HepG2 (cell line): Measurements from ENCODE around the gene ATP23. TPM values are rescaled to one million over a fixed set of nuclear protein-coding genes. Genes with fewer than 3 reads are reported as not detected.

Source experiments
- ATAC-seq: fragments of 200-7000 bp; cut with Tn5 transposase; 3 replicates; pipeline ENCODE4 v1.9.1; 2020; ENCODE audit warnings: mild to moderate bottlenecking, moderate library complexity
- BruUV-seq: library from RNA; stranded (reverse); fragments of 400-500 nt; replicated peaks from 2 replicates; lab custom pipeline; 2021; lab: Mats Ljungman, UMichigan
- CTCF ChIA-PET: fragments of 300-600 bp; formaldehyde crosslinking; extraction: SDS; loops from one replicate; lab custom pipeline; 2021; ENCODE audit warnings: low total read pairs, inconsistent platforms, low intra/inter-chr PET ratio; lab: Yijun Ruan, JAX
- POLR2A ChIA-PET: fragments of 350-600 bp; sonication (Branson Sonifier 250); formaldehyde crosslinking; loops from one replicate; lab custom pipeline; 2020; ENCODE audit warnings: antibody characterized with exemption, inconsistent platforms; lab: Yijun Ruan, JAX
- DNase-seq: peaks from one replicate; pipeline ENCODE4 v3.0.0-alpha.2; 2015; ENCODE audit warnings: low spot score
- FAIRE-seq: peaks from 3 replicates; lab custom pipeline; 2011; peaks lifted over from hg19 to GRCh38; lab: Jason Lieb, UNC
- H2AFZ ChIP-seq: one replicate; pipeline ENCODE4 v1.6.1; 2011; ENCODE audit warnings: low read length, inconsistent platforms
- H3K27ac ChIP-seq: fragments of 300-600 bp; 3 replicates; pipeline ENCODE4 v1.8.0; 2011; ENCODE audit warnings: mixed run types, mild to moderate bottlenecking, mixed read lengths, low read length, inconsistent platforms; ENCODE audit not compliant: insufficient read depth; ENCODE audit errors: extremely low read length
- H3K27me3 ChIP-seq, 2 experiments: fragments of 200-600 bp in 1 of 2; 2 replicates in 1 of 2; 3 replicates in 1 of 2; pipeline versions ENCODE4 v1.6.0 to v1.8.0; 2011; ENCODE audit warnings: low read length in 2 of 2, mild to moderate bottlenecking in 2 of 2, moderate library complexity in 2 of 2, inconsistent platforms in 1 of 2; ENCODE audit not compliant: insufficient read depth in 2 of 2, control insufficient read depth in 1 of 2
- H3K36me3 ChIP-seq, 2 experiments: fragments of 200-600 bp in 1 of 2; replicated peaks in 1 of 2; 2 replicates in 1 of 2; 3 replicates in 1 of 2; pipeline versions ENCODE4 v1.5.1 to v1.8.0; 2011; ENCODE audit warnings: low read length in 2 of 2, inconsistent platforms in 1 of 2; ENCODE audit not compliant: insufficient read depth in 2 of 2, control insufficient read depth in 1 of 2
- H3K4me1 ChIP-seq: 2 replicates; pipeline ENCODE4 v1.5.1; 2012; ENCODE audit warnings: low read length, inconsistent platforms; ENCODE audit not compliant: insufficient read depth
- H3K4me2 ChIP-seq: 2 replicates; pipeline ENCODE4 v1.6.0; 2011; ENCODE audit warnings: low read depth, low read length, inconsistent platforms
- H3K4me3 ChIP-seq, 3 experiments: fragments of 200-600 bp in 1 of 3; sonication (generic), shearing (Covaris generic) in 1 of 3; replicated peaks in 1 of 3; 2 replicates each; pipeline ENCODE4 v1.5.1; 2011 to 2016; ENCODE audit warnings: low read length in 3 of 3, inconsistent platforms in 2 of 3, low read depth in 2 of 3, mild to moderate bottlenecking in 2 of 3, control low read depth in 1 of 3, mixed read lengths in 1 of 3; ENCODE audit not compliant: insufficient read depth in 1 of 3
- H3K79me2 ChIP-seq: one replicate; pipeline ENCODE4 v1.6.1; 2011; ENCODE audit warnings: low read length, inconsistent platforms; ENCODE audit not compliant: insufficient read depth
- H3K9ac ChIP-seq: 2 replicates; pipeline ENCODE4 v1.6.0; 2011; ENCODE audit warnings: mild to moderate bottlenecking, low read depth, low read length, inconsistent platforms; ENCODE audit not compliant: insufficient read depth
- H3K9me3 ChIP-seq: 2 replicates; pipeline ENCODE4 v1.5.1; 2012; ENCODE audit warnings: mild to moderate bottlenecking, low read length
- H4K20me1 ChIP-seq: 2 replicates; pipeline ENCODE4 v1.6.0; 2011; ENCODE audit warnings: inconsistent platforms, mild to moderate bottlenecking, low read length, moderate library complexity; ENCODE audit not compliant: insufficient read depth
- ARID5B ChIP-seq: IDR thresholded peaks from 2 replicates; pipeline ENCODE4 v1.4.0; 2020; ENCODE audit warnings: mild to moderate bottlenecking, missing genetic modification reagents
- CEBPB ChIP-seq: IDR thresholded peaks from 2 replicates; pipeline ENCODE4 v1.6.1; 2011; ENCODE audit warnings: low read depth, low read length, improper control_type of control experiment, borderline replicate concordance
- CENPT ChIP-seq: sonication (generic); formaldehyde crosslinking; IDR thresholded peaks from 2 replicates; pipeline ENCODE4 v1.8.0; 2022; ENCODE audit warnings: low read depth, mild to moderate bottlenecking, moderate library complexity, missing genetic modification reagents
- FOXA1 ChIP-seq, 2 experiments: fragments of 450-650 bp in 1 of 2; sonication (generic) in 1 of 2; formaldehyde crosslinking in 1 of 2; IDR thresholded peaks; 2 replicates each; pipeline versions ENCODE4 v1.4.0 to v1.6.1; 2016 to 2020; ENCODE audit warnings: missing genetic modification reagents in 1 of 2
- FOXA3 ChIP-seq: IDR thresholded peaks from 2 replicates; pipeline ENCODE4 v1.6.1; 2016; ENCODE audit warnings: missing genetic modification reagents, missing compliant biosample characterization
- HDAC2 ChIP-seq: sonication (generic); formaldehyde crosslinking; IDR thresholded peaks from 2 replicates; pipeline ENCODE4 v1.4.0; 2020; ENCODE audit warnings: missing genetic modification reagents
- ISX ChIP-seq: sonication (generic); formaldehyde crosslinking; conservative IDR thresholded peaks from 2 replicates; pipeline ENCODE4 v1.5.0; 2020; ENCODE audit warnings: missing genetic modification reagents
- SAP130 ChIP-seq: IDR thresholded peaks from 2 replicates; pipeline ENCODE4 v1.6.1; 2016; ENCODE audit warnings: low read depth
- TCF12 ChIP-seq, 2 experiments: fragments of 450-650 bp in 1 of 2; sonication (generic) in 1 of 2; formaldehyde crosslinking in 1 of 2; IDR thresholded peaks; 2 replicates each; pipeline versions ENCODE4 v1.6.1 to v1.8.0; 2017 to 2022; ENCODE audit warnings: antibody characterized with exemption in 1 of 2, mild to moderate bottlenecking in 1 of 2, missing genetic modification reagents in 1 of 2, moderate library complexity in 1 of 2
- ZNF761 ChIP-seq: sonication (generic); formaldehyde crosslinking; conservative IDR thresholded peaks from 2 replicates; pipeline ENCODE4 v1.4.0; 2020; ENCODE audit warnings: mild to moderate bottlenecking, missing genetic modification reagents
- WGBS: methylation state at CpG from one replicate; pipeline ENCODE4 v1.1.6; 2017; ENCODE audit warnings: low lambda C conversion rate; 5-methylcytosine and 5-hydroxymethylcytosine counted together
- in situ Hi-C: cut with HindIII; loops from 2 replicates; pipeline ENCODE4 v1.10.0; 2017; ENCODE audit warnings: low pct_unique_long_range_greater_than_20kb; ENCODE audit not compliant: extremely low pct_ligation_motif_present
- intact Hi-C: fragments of 100-400 bp; cut with micrococcal nuclease; formaldehyde crosslinking; loops from one replicate; pipeline ENCODE4 v1.10.0; 2022; ENCODE audit not compliant: unreplicated experiment
- polyA plus RNA-seq, 8 experiments: library from polyadenylated mRNA; depleted of rRNA in 3 of 8; stranded (reverse) in 7 of 8; unstranded in 1 of 8; fragments of >200 nt; fragmentation: Illumina TruSeq in 4 of 8; extraction: Trizol in 4 of 8; gene quantifications; 2 replicates each; pipeline versions ENCODE4 v1.2.1 to v1.2.3, GENCODE V29; 2011 to 2016; ENCODE audit warnings: low read depth in 4 of 8, missing spikeins in 1 of 8, mixed read lengths in 1 of 8; ENCODE audit not compliant: insufficient read depth in 1 of 8
- total RNA-seq, 5 experiments: library from RNA; depleted of rRNA; stranded (reverse); fragments of >200 nt; fragmentation: Illumina TruSeq; extraction: Trizol; gene quantifications; 2 replicates each; pipeline ENCODE4 v1.2.3, GENCODE V29; 2016; ENCODE audit warnings: low read depth in 1 of 5

ATP23 gene
- total and polyA plus RNA-seq, 2 of the 13 experiments (the other 11 are each of a cell fraction or from before 2014, with no cell fraction given): 12.1 to 14.7 TPM

- peak; percentile 89 for TF ChIP-seq CEBPB
- TF ChIP-seq HDAC2 (CRISPR knock-in tag): 0 out of 2 replicates have a peak, but pooled peaks have one; percentile 20
- TF ChIP-seq ARID5B (CRISPR knock-in tag): 0 out of 2 replicates have a peak, but pooled peaks have one; percentile 17
- TF ChIP-seq SAP130 (CRISPR knock-in tag): 0 out of 2 replicates have a peak, but pooled peaks have one; percentile 26
- TF ChIP-seq FOXA1 (IDR thresholded peaks at IDR 0.05): no peak
- peak; percentile 55 for TF ChIP-seq FOXA1 (CRISPR knock-in tag; IDR thresholded peaks at IDR 0.05)
- no peak for TF ChIP-seq ISX
- TF ChIP-seq FOXA3 (CRISPR knock-in tag): 0 out of 2 replicates have a peak, but pooled peaks have one; percentile 11
- TF ChIP-seq, all 625 proteins: peak for 13
These were observed 38.8 kb upstream of the ATP23 start (continued) for GRCh38 chr12:57902478-57902969.

- Histone ChIP-seq H3K9ac (no peak overlapping the region), H3K27me3 (peaks cover 0 to 23% of the 10 kb centered on the region in 2 experiments), H3K27ac (no peak overlapping the region), H3K36me3 (no peaks in the 10 kb centered on the region), H3K4me3 (no peak overlapping the region), H2AFZ (no peak overlapping the region), H3K79me2 (no peaks in the 10 kb centered on the region), H4K20me1 (no peaks in the 10 kb centered on the region), H3K4me2 (no peak overlapping the region), H3K4me1 (peaks cover 26% of the 10 kb centered on the region), H3K9me3 (no peaks in the 10 kb centered on the region)
- ChIA-PET POLR2A (no interaction called here), CTCF (interaction anchor here (1.2 to 5.3 kb wide), 10 partner anchors 11 to 148 kb away, joined by 3 to 165 read pairs (median 10); partner anchors contain the start of gene TSFM)
- BruUV-seq: no TSS peak
- WGBS: 66% methylated on average over 4 of the region's 4 CpGs
- in situ Hi-C loops: no loop called here
- no peak for TF ChIP-seq TCF12 (IDR thresholded peaks at IDR 0.05)
- TF ChIP-seq TCF12 (CRISPR knock-in tag; IDR thresholded peaks at IDR 0.05): no peak
- TF ChIP-seq CENPT: no peak
- TF ChIP-seq ZNF761: no peak
- no peak for ATAC-seq
- no peak for DNase-seq
- FAIRE-seq: no peak
- intact Hi-C loops: no loop called here
These were observed 36.9 kb upstream of the ATP23 start for GRCh38 chr12:57904426-57904825.
